Retinal pigment epithelial cell (primary cell): ENCODE data around the gene DNAH17.

ENCODE experiments used
- DNase-seq: peaks from one replicate; pipeline ENCODE4 v3.0.0-alpha.2; 2010; ENCODE audit warnings: low read depth
- H3K4me3 ChIP-seq: 2 replicates; pipeline ENCODE4 v1.5.1; 2011; ENCODE audit warnings: mild to moderate bottlenecking, low read length, control low read depth, moderate library complexity
- TF ChIP-seq, protein P1 (sequence below): conservative IDR thresholded peaks from 2 replicates; pipeline ENCODE4 v1.5.1; 2011; ENCODE audit warnings: low read depth, low read length, control low read depth, inconsistent platforms

Gene DNAH17

DNA sequence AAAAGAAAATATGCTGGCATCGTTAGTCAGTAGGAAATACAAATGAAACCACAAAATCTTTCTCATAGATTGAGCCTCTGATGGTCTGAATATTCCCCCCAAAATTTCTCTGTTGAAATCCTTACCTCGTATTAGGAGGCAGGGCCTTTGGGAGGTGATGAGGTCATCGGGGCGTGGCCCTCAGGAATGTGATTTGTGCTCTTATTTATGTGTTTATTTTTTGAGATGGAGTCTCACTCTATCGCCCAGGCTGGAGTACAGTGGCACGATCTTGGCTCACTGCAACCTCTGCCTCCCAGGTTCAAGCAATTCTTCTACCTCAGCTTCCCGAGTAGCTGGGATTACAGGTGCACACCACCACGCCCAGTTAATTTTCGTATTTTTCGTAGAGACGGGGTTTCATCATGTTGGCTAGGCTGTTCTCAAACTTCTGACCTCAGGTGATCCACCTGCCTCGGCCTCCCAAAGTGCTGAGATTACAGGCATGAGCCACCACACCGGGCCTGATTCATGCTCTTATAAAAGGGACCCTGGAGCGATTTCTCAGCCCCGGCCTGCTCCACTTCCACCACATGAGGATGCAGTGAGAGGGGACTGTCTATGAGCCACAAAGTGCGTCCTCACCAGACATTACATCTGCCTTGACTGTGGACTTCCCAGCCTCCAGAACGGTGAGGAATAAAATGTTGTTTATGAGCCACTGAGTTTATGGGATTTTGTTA lies 53.1 kb downstream of the DNAH17 start:
- no peak overlapping the region for H3K4me3 ChIP-seq
- TF ChIP-seq, protein P1, sequence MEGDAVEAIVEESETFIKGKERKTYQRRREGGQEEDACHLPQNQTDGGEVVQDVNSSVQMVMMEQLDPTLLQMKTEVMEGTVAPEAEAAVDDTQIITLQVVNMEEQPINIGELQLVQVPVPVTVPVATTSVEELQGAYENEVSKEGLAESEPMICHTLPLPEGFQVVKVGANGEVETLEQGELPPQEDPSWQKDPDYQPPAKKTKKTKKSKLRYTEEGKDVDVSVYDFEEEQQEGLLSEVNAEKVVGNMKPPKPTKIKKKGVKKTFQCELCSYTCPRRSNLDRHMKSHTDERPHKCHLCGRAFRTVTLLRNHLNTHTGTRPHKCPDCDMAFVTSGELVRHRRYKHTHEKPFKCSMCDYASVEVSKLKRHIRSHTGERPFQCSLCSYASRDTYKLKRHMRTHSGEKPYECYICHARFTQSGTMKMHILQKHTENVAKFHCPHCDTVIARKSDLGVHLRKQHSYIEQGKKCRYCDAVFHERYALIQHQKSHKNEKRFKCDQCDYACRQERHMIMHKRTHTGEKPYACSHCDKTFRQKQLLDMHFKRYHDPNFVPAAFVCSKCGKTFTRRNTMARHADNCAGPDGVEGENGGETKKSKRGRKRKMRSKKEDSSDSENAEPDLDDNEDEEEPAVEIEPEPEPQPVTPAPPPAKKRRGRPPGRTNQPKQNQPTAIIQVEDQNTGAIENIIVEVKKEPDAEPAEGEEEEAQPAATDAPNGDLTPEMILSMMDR, result no peak
- DNase-seq, result no peak

DNA sequence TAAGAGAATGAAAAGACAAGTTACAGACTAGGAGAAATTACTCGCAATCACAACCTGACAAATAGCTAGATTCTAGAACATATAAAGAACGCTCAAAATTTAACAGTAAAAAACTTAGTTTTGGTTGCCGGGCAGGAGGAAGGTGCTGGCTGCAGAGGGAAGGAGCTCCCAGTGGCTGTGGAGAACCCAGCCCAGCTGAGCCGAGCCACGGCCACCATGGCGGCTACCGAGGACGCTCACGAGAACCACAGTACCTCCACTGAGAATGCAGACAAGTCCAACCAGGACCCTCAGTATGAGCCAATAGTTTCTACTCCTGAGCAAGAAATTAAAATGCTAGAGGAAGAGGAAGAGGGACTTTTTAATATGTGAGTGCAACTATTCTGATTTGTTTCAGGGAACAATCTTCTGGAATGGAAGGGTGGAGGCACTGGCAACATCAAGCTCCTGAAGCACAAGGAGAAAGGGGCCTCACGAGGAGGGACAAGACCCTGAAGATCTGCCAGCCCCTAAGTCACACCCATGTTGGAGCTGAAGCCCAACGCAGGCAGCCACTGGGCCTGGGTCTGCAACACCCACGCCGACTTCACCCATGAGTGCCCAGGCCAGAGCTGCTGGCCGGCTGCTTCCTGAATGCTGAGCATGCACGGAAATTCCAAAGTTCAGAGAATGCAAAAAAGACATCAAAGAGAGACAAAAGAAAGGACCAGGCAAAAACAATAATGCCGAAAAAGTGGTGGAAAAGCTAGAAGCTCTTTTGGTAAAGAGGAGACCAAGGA lies 55.0 kb downstream of the DNAH17 start:
- no peak overlapping the region for H3K4me3 ChIP-seq
- no peak for DNase-seq
- TF ChIP-seq, protein P1, result no peak

DNA sequence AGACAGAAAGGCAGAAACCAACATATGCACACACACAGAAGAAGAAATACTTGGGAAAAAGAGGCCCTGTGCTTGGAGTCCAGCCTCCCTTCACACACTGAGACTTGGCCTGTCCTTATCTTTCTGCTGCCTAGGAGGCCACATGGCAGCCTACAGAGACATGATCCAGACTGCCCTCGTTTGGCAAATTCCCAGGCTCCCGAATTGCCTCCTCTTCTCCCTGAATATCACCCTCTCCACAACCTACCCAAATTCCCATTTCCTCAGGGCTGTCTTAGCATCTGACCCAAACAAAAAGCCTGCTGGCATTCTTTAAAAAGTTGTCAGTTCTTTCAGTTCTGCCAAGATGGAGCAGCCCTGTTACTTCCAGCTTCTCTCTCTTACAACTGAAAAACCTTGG lies 59.8 kb downstream of the DNAH17 start:
- H3K4me3 ChIP-seq, result no peak overlapping the region
- TF ChIP-seq, protein P1, result no peak

DNA sequence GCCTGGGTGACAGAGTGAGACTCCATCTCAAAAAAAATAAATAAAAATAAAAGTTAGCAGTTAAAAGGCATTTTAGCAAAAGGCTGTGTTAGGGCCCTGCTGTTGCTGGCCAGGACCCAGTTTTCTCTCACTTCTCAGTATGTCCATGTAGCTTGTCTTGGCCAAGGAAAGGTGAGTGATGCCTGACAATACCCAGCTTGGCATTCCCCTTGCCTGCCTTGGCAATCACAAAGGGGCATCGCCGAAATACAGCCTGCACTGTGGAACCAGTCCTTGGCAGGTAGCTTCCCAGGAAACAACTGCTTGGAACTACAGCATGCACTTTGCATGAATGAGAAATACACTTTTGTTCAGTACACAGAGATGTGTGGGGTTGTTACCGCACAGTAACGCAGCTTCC lies 61.7 kb downstream of the DNAH17 start:
- no peak overlapping the region for H3K4me3 ChIP-seq
- TF ChIP-seq, protein P1, result no peak
- DNase-seq, result no peak

More for the DNA sequence above, 59.8 kb downstream of the DNAH17 start:
- no peak for DNase-seq

DNA sequence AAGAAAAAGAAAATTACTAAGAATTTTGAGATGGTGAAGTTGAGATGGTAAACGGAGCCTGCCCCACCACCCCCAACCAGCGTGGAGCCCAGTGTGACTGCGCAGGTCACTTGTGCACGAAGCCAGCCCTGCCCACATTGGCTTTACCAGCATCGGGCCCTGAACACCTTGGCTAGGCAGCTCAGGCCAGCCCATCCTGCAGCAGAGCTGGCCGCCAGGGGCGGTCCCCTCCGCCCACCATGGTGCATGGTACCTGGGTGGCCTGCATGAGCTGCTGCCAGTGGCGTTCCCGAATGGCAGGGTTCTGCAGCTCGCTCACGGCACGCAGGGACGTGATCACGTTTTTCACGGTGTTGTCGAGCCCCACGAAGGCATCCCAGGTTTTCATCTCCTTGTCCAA lies 62.7 kb downstream of the DNAH17 start:
- no peak for DNase-seq
- H3K4me3 ChIP-seq, result no peak overlapping the region
- TF ChIP-seq, protein P1, result no peak

DNA sequence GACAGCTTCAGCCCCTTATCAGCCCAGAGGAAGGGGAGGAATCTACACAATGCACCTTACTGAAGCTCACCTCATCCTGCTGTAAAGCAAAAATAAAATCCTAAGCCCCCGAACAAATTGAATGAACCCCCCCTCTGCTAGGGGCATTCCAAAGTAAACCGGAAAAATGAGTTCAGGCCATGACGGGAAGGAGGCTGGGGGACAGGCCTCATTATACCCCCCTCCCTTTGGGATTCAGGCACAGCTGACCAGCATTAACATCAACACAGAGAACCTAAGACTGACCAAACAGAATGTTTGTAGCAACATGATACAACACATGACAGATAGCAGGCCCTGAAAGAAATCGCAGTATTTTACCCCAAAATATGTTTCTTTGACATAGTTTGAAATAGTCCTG lies 64.2 kb downstream of the DNAH17 start:
- no peak for DNase-seq
- TF ChIP-seq, protein P1, result no peak
- no peak overlapping the region for H3K4me3 ChIP-seq
